K562 (cell line): ENCODE measurements around the gene ATE1. TPM values are rescaled to one million over a fixed set of nuclear protein-coding genes. Genes with fewer than 3 reads are reported as not detected.

Experiments used
- ATAC-seq: fragments of 200-7000 bp; cut with Tn5 transposase; 3 replicates; pipeline ENCODE4 v1.9.1; 2020; ENCODE audit warnings: moderate library complexity
- BruUV-seq: library from RNA; stranded (reverse); fragments of 400-500 nt; replicated peaks from 2 replicates; lab custom pipeline; 2021; lab: Mats Ljungman, UMichigan
- CTCF ChIA-PET: fragments of 300-600 bp; formaldehyde crosslinking; extraction: SDS; loops from one replicate; lab custom pipeline; 2021; ENCODE audit warnings: low intra/inter-chr PET ratio; lab: Yijun Ruan, JAX
- POLR2A ChIA-PET: fragments of 300-600, 350-650 bp; sonication (Branson Sonifier 250); formaldehyde crosslinking; extraction: SDS; loops from one replicate; lab custom pipeline; 2021; ENCODE audit warnings: antibody characterized with exemption, inconsistent platforms; lab: Yijun Ruan, JAX
- DNase-seq, 4 experiments: peaks; one replicate each; pipeline versions ENCODE4 v3.0.0 to v3.0.0-alpha.2; 2011 to 2018; ENCODE audit warnings: low spot score in 3 of 4, mixed read lengths in 3 of 4; ENCODE audit errors: extremely low read depth in 1 of 4
- FAIRE-seq: peaks from 2 replicates; lab custom pipeline; 2011; peaks lifted over from hg19 to GRCh38; lab: Jason Lieb, UNC
- H2AFZ ChIP-seq: 2 replicates; pipeline ENCODE4 v1.6.0; 2011; ENCODE audit warnings: low read depth, low read length, control low read depth, inconsistent platforms
- H3K27ac ChIP-seq: fragments of 200-600 bp; 3 replicates; pipeline ENCODE4 v1.8.0; 2011; ENCODE audit warnings: low read depth, mild to moderate bottlenecking, control low read depth, inconsistent platforms, low read length, moderate library complexity, mixed read lengths; ENCODE audit errors: extremely low read depth
- H3K27me3 ChIP-seq, 2 experiments: fragments of 300-600 bp in 1 of 2; 2 replicates in 1 of 2; 3 replicates in 1 of 2; pipeline versions ENCODE4 v1.6.0 to v1.8.0; 2011; ENCODE audit warnings: inconsistent platforms in 2 of 2, low read length in 2 of 2, mild to moderate bottlenecking in 1 of 2, mixed read lengths in 1 of 2, moderate library complexity in 1 of 2; ENCODE audit not compliant: control insufficient read depth in 2 of 2, insufficient read depth in 2 of 2
- H3K36me3 ChIP-seq: fragments of 300-600 bp; 3 replicates; pipeline ENCODE4 v1.8.0; 2011; ENCODE audit warnings: mild to moderate bottlenecking, low read length, inconsistent platforms; ENCODE audit not compliant: control insufficient read depth, insufficient read depth
- H3K4me1 ChIP-seq, 2 experiments: fragments of 200-600 bp in 1 of 2; replicated peaks in 1 of 2; 2 replicates in 1 of 2; 3 replicates in 1 of 2; pipeline versions ENCODE4 v1.5.1 to v1.8.0; 2011; ENCODE audit warnings: inconsistent platforms in 2 of 2, low read length in 2 of 2, mild to moderate bottlenecking in 1 of 2, mixed read lengths in 1 of 2, moderate library complexity in 1 of 2; ENCODE audit not compliant: control insufficient read depth in 2 of 2, insufficient read depth in 2 of 2
- H3K4me2 ChIP-seq: 2 replicates; pipeline ENCODE4 v1.6.1; 2011; ENCODE audit warnings: low read length, control low read depth, inconsistent platforms, mixed read lengths; ENCODE audit not compliant: insufficient read depth
- H3K4me3 ChIP-seq: fragments of 200-600 bp; sonication (generic), shearing (Covaris generic); 2 replicates; pipeline ENCODE4 v1.5.1; 2016; ENCODE audit warnings: control low read depth, inconsistent platforms
- H3K79me2 ChIP-seq: fragments of 200-600 bp; 3 replicates; pipeline ENCODE4 v1.8.0; 2011; ENCODE audit warnings: low read length, inconsistent platforms; ENCODE audit not compliant: control insufficient read depth, insufficient read depth
- H3K9ac ChIP-seq, 2 experiments: 2 replicates each; pipeline versions ENCODE4 v1.6.0 to v1.6.1; 2011; ENCODE audit warnings: low read depth in 2 of 2, low read length in 2 of 2, control low read depth in 1 of 2, inconsistent platforms in 1 of 2, mild to moderate bottlenecking in 1 of 2, mixed read lengths in 1 of 2; ENCODE audit not compliant: insufficient read depth in 1 of 2
- H3K9me1 ChIP-seq: one replicate; pipeline ENCODE4 v1.6.0; 2011; ENCODE audit warnings: inconsistent platforms, mild to moderate bottlenecking, low read length, moderate library complexity; ENCODE audit not compliant: control insufficient read depth, insufficient read depth
- H3K9me3 ChIP-seq: replicated peaks from 2 replicates; pipeline ENCODE4 v1.5.1; 2011; ENCODE audit warnings: low read depth, low read length, inconsistent platforms; ENCODE audit not compliant: control insufficient read depth, insufficient read depth
- H4K20me1 ChIP-seq: replicated peaks from 2 replicates; pipeline ENCODE4 v1.6.1; 2011; ENCODE audit warnings: low read length, inconsistent platforms, mixed read lengths; ENCODE audit not compliant: control insufficient read depth, insufficient read depth
- CBX8 ChIP-seq: fragments of 200-600 bp; sonication (generic); IDR thresholded peaks from 2 replicates; pipeline ENCODE4 v1.6.1; 2012; ENCODE audit warnings: borderline replicate concordance, mixed run types, low read depth, mild to moderate bottlenecking, moderate library complexity, mixed read lengths, low read length, control low read depth, inconsistent platforms; ENCODE audit not compliant: poor library complexity, severe bottlenecking; ENCODE audit errors: extremely low read depth
- HMGXB4 ChIP-seq: sonication (generic); formaldehyde crosslinking; IDR thresholded peaks from 2 replicates; pipeline ENCODE4 v1.8.1; 2023; ENCODE audit warnings: mild to moderate bottlenecking, missing genetic modification reagents
- ID3 ChIP-seq, 2 experiments: fragments of 250-450 bp in 1 of 2; fragments of 450-650 bp in 1 of 2; sonication (Bioruptor Pico) in 1 of 2; IDR thresholded peaks; 2 replicates each; pipeline versions ENCODE4 v1.6.1 to v1.8.0; 2016 to 2021; ENCODE audit warnings: mild to moderate bottlenecking in 2 of 2, moderate library complexity in 2 of 2, missing compliant biosample characterization in 1 of 2, missing genetic modification characterization in 1 of 2
- MCM7 ChIP-seq, 2 experiments: fragments of 450-650 bp; IDR thresholded peaks; 2 replicates each; pipeline ENCODE4 v1.6.1; 2016 to 2018
- NCOA2 ChIP-seq, 2 experiments: fragments of 450-650 bp; IDR thresholded peaks; 2 replicates each; pipeline ENCODE4 v1.6.1; 2018; ENCODE audit warnings: mild to moderate bottlenecking in 2 of 2, moderate library complexity in 1 of 2; ENCODE audit not compliant: partially characterized antibody in 2 of 2
- POLR2AphosphoS5 ChIP-seq: IDR thresholded peaks from 2 replicates; pipeline ENCODE4 v1.6.1; 2011; ENCODE audit warnings: mild to moderate bottlenecking, low read depth, low read length, moderate library complexity; ENCODE audit not compliant: control insufficient read depth, insufficient read depth
- RBM14 ChIP-seq: fragments of 200-400 bp; formaldehyde crosslinking; IDR thresholded peaks from 2 replicates; pipeline ENCODE4 v1.6.1; 2018; ENCODE audit warnings: low read depth, mild to moderate bottlenecking, low read length, moderate library complexity, borderline replicate concordance; ENCODE audit not compliant: insufficient read depth
- RERE ChIP-seq: sonication (generic); formaldehyde crosslinking; IDR thresholded peaks from 2 replicates; pipeline ENCODE4 v1.8.0; 2023; ENCODE audit warnings: missing genetic modification reagents, mild to moderate bottlenecking, borderline replicate concordance
- SUPT5H ChIP-seq: fragments of 450-650 bp; IDR thresholded peaks from 2 replicates; pipeline ENCODE4 v1.6.1; 2016
- ZNF583 ChIP-seq: fragments of 250-450 bp; sonication (Bioruptor Pico); IDR thresholded peaks from 2 replicates; pipeline ENCODE4 v1.4.0; 2020
- WGBS: fragments of 100-300 bp; shearing (Covaris generic); methylation state at CpG from one replicate; pipeline ENCODE4 v1.1.6; 2016; ENCODE audit warnings: low coverage, mixed read lengths; ENCODE audit not compliant: insufficient coverage; ENCODE audit errors: missing lambda C conversion rate; 5-methylcytosine and 5-hydroxymethylcytosine counted together
- in situ Hi-C: fragments of 300-500 bp; cut with MboI; formaldehyde crosslinking; loops from 4 replicates; pipeline ENCODE4 v1.15.0; 2018; ENCODE audit warnings: inconsistent platforms, mixed read lengths
- intact Hi-C: fragments of 100-400 bp; cut with micrococcal nuclease; formaldehyde crosslinking; loops from 2 replicates; pipeline ENCODE4 v1.14.2; 2022
- polyA plus RNA-seq, 8 experiments: library from polyadenylated mRNA; depleted of rRNA in 4 of 8; stranded (reverse) in 5 of 8; unstranded in 3 of 8; fragments of >200 nt; fragmentation: Nextera tagmentation in 2 of 8; fragmentation: Illumina TruSeq in 1 of 8; extraction: Ambion mirVana in 2 of 8; extraction: Trizol in 1 of 8; gene quantifications; 2 replicates each; pipeline versions ENCODE4 v1.2.1 to v1.2.3, GENCODE V29; 2011 to 2014; ENCODE audit warnings: inconsistent platforms in 1 of 8, missing spikeins in 1 of 8
- total RNA-seq, 7 experiments: library from RNA; depleted of rRNA in 6 of 7; stranded (reverse); fragments of >200 nt in 6 of 7; fragmentation: Illumina TruSeq in 2 of 7; extraction: Trizol in 2 of 7; gene quantifications; 2 replicates each; pipeline versions ENCODE4 v1.2.1 to v1.2.3, GENCODE V29; 2011 to 2021; ENCODE audit warnings: low replicate concordance in 1 of 7

Gene ATE1
- total and polyA plus RNA-seq, 9 of the 15 experiments (the other 6 are each of a cell fraction or from before 2014, with no cell fraction given): 3.0 to 14.2 (median 8.8) TPM

DNA sequence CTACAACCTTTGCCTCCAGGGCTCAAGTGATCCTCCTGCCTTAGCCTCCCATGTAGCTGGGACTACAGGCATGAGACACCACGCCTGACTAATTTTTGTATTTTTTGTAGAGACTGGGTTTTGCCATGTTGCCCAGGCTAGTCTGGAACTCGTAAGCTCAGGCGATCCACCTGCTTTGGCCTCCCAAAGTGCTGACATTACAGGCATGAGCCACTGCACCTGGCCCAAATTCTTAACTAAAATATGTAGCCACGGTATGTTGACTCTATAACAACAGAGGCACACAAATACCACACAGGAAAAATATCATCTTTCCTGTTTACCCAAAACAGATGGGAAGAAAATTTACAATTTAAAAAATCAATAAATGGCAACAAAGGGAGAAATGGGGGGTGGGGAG lies 115.8 kb downstream of the ATE1 start:
- in situ Hi-C loops: no loop called here
- ATAC-seq: no peak

More for the DNA sequence above, 115.8 kb downstream of the ATE1 start:
- ChIA-PET POLR2A (no interaction called here), CTCF (no interaction called here)
- no peak overlapping the region for H3K4me3 ChIP-seq
- H3K9me1 ChIP-seq: no peaks in the 10 kb centered on the region
- no peaks in the 10 kb centered on the region for H3K4me1 ChIP-seq
- TF ChIP-seq ZNF583 (CRISPR knock-in tag): no peak
- no peak for TF ChIP-seq POLR2AphosphoS5
- TF ChIP-seq HMGXB4 (CRISPR knock-in tag): no peak
- no peak for TF ChIP-seq NCOA2 (IDR thresholded peaks at IDR 0.05; ENCODE audit: partially characterized antibody in 2 of 2)
- TF ChIP-seq CBX8: no peak
- TF ChIP-seq RBM14: no peak
- TF ChIP-seq SUPT5H: no peak
- TF ChIP-seq RERE: no peak
- TF ChIP-seq MCM7 (IDR thresholded peaks at IDR 0.05): no peak
- TF ChIP-seq ID3 (CRISPR knock-in tag; IDR thresholded peaks at IDR 0.05): no peak
- TF ChIP-seq ID3 (tag; IDR thresholded peaks at IDR 0.05): no peak
- DNase-seq (no peak), FAIRE-seq (no peak)
- H2AFZ ChIP-seq: no peak overlapping the region
- H3K4me2 ChIP-seq: no peak overlapping the region
- H3K79me2 ChIP-seq: no peaks in the 10 kb centered on the region
- no peaks in the 10 kb centered on the region for H4K20me1 ChIP-seq
- H3K9me3 ChIP-seq: no peaks in the 10 kb centered on the region
- H3K27me3 ChIP-seq: no peaks in the 10 kb centered on the region
- BruUV-seq: no TSS peak
- H3K9ac ChIP-seq: no peak overlapping the region
- 67% methylated on average over 4 of the region's 4 CpGs for WGBS
- H3K36me3 ChIP-seq: no peaks in the 10 kb centered on the region
- intact Hi-C loops: no loop called here
- no peak overlapping the region for H3K27ac ChIP-seq
